OCI-LY1 (cell line): ENCODE results near the gene SYAP1.

Experiments
- H2AFZ ChIP-seq: fragments of 200-600 bp; sonication (generic), shearing (Covaris generic); 2 replicates; pipeline ENCODE4 v1.6.0; 2014; ENCODE audit warnings: antibody characterized with exemption, mild to moderate bottlenecking, low read length
- H3F3A ChIP-seq: fragments of 200-600 bp; sonication (generic), shearing (Covaris generic); 2 replicates; pipeline ENCODE4 v1.6.0; 2014; ENCODE audit warnings: mild to moderate bottlenecking, antibody characterized with exemption, low read length, moderate library complexity; ENCODE audit not compliant: insufficient read depth
- H3K27ac ChIP-seq: fragments of 200-600 bp; sonication (generic); 2 replicates; pipeline ENCODE4 v1.5.1; 2014; ENCODE audit warnings: low read length, mixed run types, mild to moderate bottlenecking, low read depth; ENCODE audit not compliant: poor library complexity, severe bottlenecking
- H3K27me3 ChIP-seq: fragments of 200-600 bp; sonication (generic); 2 replicates; pipeline ENCODE4 v1.6.0; 2014; ENCODE audit warnings: antibody characterized with exemption, mild to moderate bottlenecking, low read length, moderate library complexity; ENCODE audit not compliant: insufficient read depth
- H3K36me3 ChIP-seq: fragments of 200-600 bp; sonication (generic); 2 replicates; pipeline ENCODE4 v1.6.1; 2014; ENCODE audit warnings: mild to moderate bottlenecking, antibody characterized with exemption, low read length, moderate library complexity, mixed read lengths; ENCODE audit not compliant: insufficient read depth
- H3K4me1 ChIP-seq: fragments of 200-600 bp; sonication (generic); 2 replicates; pipeline ENCODE4 v1.5.1; 2014; ENCODE audit warnings: mild to moderate bottlenecking, low read length, moderate library complexity; ENCODE audit not compliant: insufficient read depth, severe bottlenecking
- H3K4me2 ChIP-seq: fragments of 200-600 bp; sonication (generic), shearing (Covaris generic); 2 replicates; pipeline ENCODE4 v1.6.1; 2014; ENCODE audit warnings: low read length
- H3K4me3 ChIP-seq: fragments of 200-600 bp; sonication (generic); 2 replicates; pipeline ENCODE4 v1.5.1; 2014; ENCODE audit warnings: low read length, low read depth, mild to moderate bottlenecking, mixed read lengths; ENCODE audit not compliant: poor library complexity, severe bottlenecking
- H3K79me2 ChIP-seq: fragments of 200-600 bp; shearing (Covaris generic); 2 replicates; pipeline ENCODE4 v1.6.1; 2016; ENCODE audit warnings: mixed run types, low read length, mixed read lengths; ENCODE audit not compliant: insufficient read depth
- H3K9ac ChIP-seq: fragments of 200-600 bp; sonication (generic), shearing (Covaris generic); 2 replicates; pipeline ENCODE4 v1.6.1; 2014; ENCODE audit warnings: mild to moderate bottlenecking, low read length, mixed read lengths
- H3K9me2 ChIP-seq: fragments of 200-600 bp; sonication (generic), shearing (Covaris generic); 2 replicates; pipeline ENCODE4 v1.6.1; 2014; ENCODE audit warnings: low read depth, mild to moderate bottlenecking, low read length, mixed read lengths
- H3K9me3 ChIP-seq: fragments of 200-600 bp; shearing (Covaris generic); 2 replicates; pipeline ENCODE4 v1.6.1; 2014; ENCODE audit warnings: low read length, mixed read lengths
- H4K20me1 ChIP-seq: fragments of 200-600 bp; sonication (generic), shearing (Covaris generic); 2 replicates; pipeline ENCODE4 v1.6.0; 2016; ENCODE audit warnings: mild to moderate bottlenecking, low read length; ENCODE audit not compliant: insufficient read depth
- CTCF ChIP-seq: fragments of 200-600 bp; sonication (generic), shearing (Covaris generic); IDR thresholded peaks from 2 replicates; pipeline ENCODE4 v1.5.1; 2017; ENCODE audit warnings: mild to moderate bottlenecking, antibody characterized with exemption, low read length, moderate library complexity, mixed read lengths
- EZH2 ChIP-seq: fragments of 200-600 bp; sonication (generic), shearing (Covaris generic); IDR thresholded peaks from 2 replicates; pipeline ENCODE4 v1.8.0; 2017; ENCODE audit warnings: borderline replicate concordance, mixed run types, mild to moderate bottlenecking, antibody characterized with exemption, low read length, moderate library complexity, mixed read lengths

The SYAP1 gene

GRCh38 chrX:16785247-16786138, 66.1 kb downstream of the SYAP1 start:
- peak overlapping the region; percentile 64 for H3K9ac ChIP-seq
- H3K27me3 ChIP-seq = no peaks in the 10 kb centered on the region
- H3K79me2 ChIP-seq = peaks cover 37% of the 10 kb centered on the region
- H3K27ac ChIP-seq = no peak overlapping the region
- H3K9me3 ChIP-seq = no peaks in the 10 kb centered on the region
- H4K20me1 ChIP-seq = no peaks in the 10 kb centered on the region
- H3K9me2 ChIP-seq = no peaks in the 10 kb centered on the region
- TF ChIP-seq EZH2 (no peak), CTCF (no peak)
- H3K4me3 ChIP-seq = peak overlapping the region; percentile 68
- no peak overlapping the region for H2AFZ ChIP-seq
- H3K4me2 ChIP-seq = peak overlapping the region; percentile 71
- H3F3A ChIP-seq = no peaks in the 10 kb centered on the region
- H3K4me1 ChIP-seq = peaks cover 23% of the 10 kb centered on the region
- peaks cover 14% of the 10 kb centered on the region for H3K36me3 ChIP-seq

GRCh38 chrX:16786139-16786790, 66.9 kb downstream of the SYAP1 start, which contains the start of gene TXLNG:
Gene TXLNG (plus strand): TSS chrX:16786466. CDS start chrX:16786488, 22 bp downstream.
- peaks cover 44% of the 10 kb centered on the region for H3K79me2 ChIP-seq
- no peaks in the 10 kb centered on the region for H3K9me2 ChIP-seq
- H3K36me3 ChIP-seq = peaks cover 22% of the 10 kb centered on the region
- H3K9me3 ChIP-seq = no peaks in the 10 kb centered on the region
- H3K27me3 ChIP-seq = no peaks in the 10 kb centered on the region
- peak within 1 kb of the TSS; percentile 70 for H3K9ac ChIP-seq
- H3K4me2 ChIP-seq = peak within 1 kb of the TSS; percentile 83
- H4K20me1 ChIP-seq = no peaks in the 10 kb centered on the region
- H3K27ac ChIP-seq = no peak within 1 kb of the TSS
- H3K4me3 ChIP-seq = peak within 1 kb of the TSS; percentile 68
- no peak for TF ChIP-seq EZH2
- TF ChIP-seq CTCF = no peak
- peaks cover 23% of the 10 kb centered on the region for H3K4me1 ChIP-seq
- no peak within 1 kb of the TSS for H2AFZ ChIP-seq
- H3F3A ChIP-seq = no peaks in the 10 kb centered on the region

- H4K20me1 ChIP-seq = no peaks in the 10 kb centered on the region
- H3K4me1 ChIP-seq = peaks cover 23% of the 10 kb centered on the region
- TF ChIP-seq CTCF = no peak
- TF ChIP-seq EZH2 = no peak
- H3K9me2 ChIP-seq = no peaks in the 10 kb centered on the region
- peak overlapping the region; percentile 83 for H3K4me2 ChIP-seq
- H3K9me3 ChIP-seq = no peaks in the 10 kb centered on the region
- H3F3A ChIP-seq = no peaks in the 10 kb centered on the region
- peak overlapping the region; percentile 68 for H3K4me3 ChIP-seq
- H2AFZ ChIP-seq = no peak overlapping the region
- peaks cover 47% of the 10 kb centered on the region for H3K79me2 ChIP-seq
- H3K9ac ChIP-seq = peak overlapping the region; percentile 70
- peaks cover 28% of the 10 kb centered on the region for H3K36me3 ChIP-seq
- no peak overlapping the region for H3K27ac ChIP-seq
- H3K27me3 ChIP-seq = no peaks in the 10 kb centered on the region
Measured at GRCh38 chrX:16786791-16787735, 67.7 kb downstream of the SYAP1 start.
